Neural cell (in vitro differentiated cells): Measurements from ENCODE around the gene MALSU1. TPM values are rescaled to one million over a fixed set of nuclear protein-coding genes. Genes with fewer than 3 reads are reported as not detected.

ENCODE experiments used
- H2AFZ ChIP-seq: fragments of 200-600, 300-800 bp; sonication (generic), shearing (Covaris generic); 2 replicates; pipeline ENCODE4 v1.6.0; 2014; ENCODE audit warnings: low read depth, mild to moderate bottlenecking, antibody characterized with exemption, low read length, moderate library complexity
- H3F3A ChIP-seq: fragments of 200-600 bp; shearing (Covaris generic); 2 replicates; pipeline ENCODE4 v1.6.1; 2016; ENCODE audit warnings: mild to moderate bottlenecking, moderate library complexity, mixed read lengths, antibody characterized with exemption, low read length; ENCODE audit not compliant: insufficient read depth, poor library complexity, severe bottlenecking
- H3K27ac ChIP-seq: fragments of 200-600, 300-800 bp; sonication (generic), shearing (Covaris generic); 2 replicates; pipeline ENCODE4 v1.5.1; 2014; ENCODE audit warnings: mild to moderate bottlenecking, low read length, moderate library complexity
- H3K27me3 ChIP-seq: fragments of 300-800, 200-600 bp; sonication (generic), shearing (Covaris generic); 2 replicates; pipeline ENCODE4 v1.6.0; 2014; ENCODE audit warnings: mild to moderate bottlenecking, low read depth, low read length, moderate library complexity; ENCODE audit not compliant: insufficient read depth
- H3K36me3 ChIP-seq: fragments of 300-800, 200-600 bp; sonication (generic), shearing (Covaris generic); 2 replicates; pipeline ENCODE4 v1.5.1; 2014; ENCODE audit warnings: mild to moderate bottlenecking, antibody characterized with exemption, low read length, moderate library complexity; ENCODE audit not compliant: insufficient read depth
- H3K4me2 ChIP-seq: fragments of 300-800, 200-600 bp; sonication (generic), shearing (Covaris generic); 2 replicates; pipeline ENCODE4 v1.6.0; 2014; ENCODE audit warnings: mild to moderate bottlenecking, low read length
- H3K4me3 ChIP-seq: fragments of 300-800, 200-600 bp; sonication (generic), shearing (Covaris generic); 2 replicates; pipeline ENCODE4 v1.5.1; 2014; ENCODE audit warnings: mild to moderate bottlenecking, low read length, moderate library complexity
- H3K79me2 ChIP-seq: fragments of 200-600 bp; shearing (Covaris generic); replicated peaks from 2 replicates; pipeline ENCODE4 v1.6.0; 2014; ENCODE audit warnings: mild to moderate bottlenecking, low read length, moderate library complexity; ENCODE audit not compliant: insufficient read depth
- H3K9ac ChIP-seq: fragments of 300-800, 200-600 bp; sonication (generic), shearing (Covaris generic); 2 replicates; pipeline ENCODE4 v1.6.1; 2016; ENCODE audit warnings: mild to moderate bottlenecking, low read length, mixed read lengths
- H3K9me2 ChIP-seq: fragments of 200-600 bp; shearing (Covaris generic); 2 replicates; pipeline ENCODE4 v1.6.1; 2016; ENCODE audit warnings: mild to moderate bottlenecking, low read length, mixed read lengths; ENCODE audit not compliant: insufficient read depth
- H3K9me3 ChIP-seq: fragments of 200-600, 300-800 bp; sonication (generic), shearing (Covaris generic); 2 replicates; pipeline ENCODE4 v1.6.1; 2016; ENCODE audit warnings: mild to moderate bottlenecking, mixed run types, low read length, moderate library complexity, mixed read lengths
- H4K20me1 ChIP-seq: fragments of 200-600 bp; shearing (Covaris generic); 2 replicates; pipeline ENCODE4 v1.6.1; 2016; ENCODE audit warnings: mild to moderate bottlenecking, mixed run types; ENCODE audit not compliant: insufficient read depth
- EP300 ChIP-seq: fragments of 450-650 bp; conservative IDR thresholded peaks from 2 replicates; pipeline ENCODE4 v1.6.1; 2014; ENCODE audit warnings: antibody characterized with exemption, mild to moderate bottlenecking, moderate library complexity; ENCODE audit not compliant: poor library complexity, severe bottlenecking
- EZH2 ChIP-seq: fragments of 200-600, 300-800 bp; shearing (Covaris generic), sonication (generic); IDR thresholded peaks from 2 replicates; pipeline ENCODE4 v1.6.1; 2014; ENCODE audit warnings: antibody characterized with exemption, low read length, borderline replicate concordance, mild to moderate bottlenecking; ENCODE audit not compliant: insufficient read depth, poor library complexity, severe bottlenecking
- MXI1 ChIP-seq: fragments of 450-650 bp; conservative IDR thresholded peaks from 2 replicates; pipeline ENCODE4 v1.6.1; 2014; ENCODE audit warnings: antibody characterized with exemption, mild to moderate bottlenecking; ENCODE audit not compliant: poor library complexity, severe bottlenecking
- POLR2AphosphoS5 ChIP-seq: IDR thresholded peaks from 2 replicates; pipeline ENCODE4 v1.6.1; 2012
- RAD21 ChIP-seq: fragments of 450-650 bp; conservative IDR thresholded peaks from 2 replicates; pipeline ENCODE4 v1.6.1; 2014; ENCODE audit warnings: antibody characterized with exemption, mild to moderate bottlenecking, moderate library complexity
- REST ChIP-seq: IDR thresholded peaks from 2 replicates; pipeline ENCODE4 v1.6.1; 2012; ENCODE audit warnings: borderline replicate concordance
- SMC3 ChIP-seq: fragments of 450-650 bp; conservative IDR thresholded peaks from 2 replicates; pipeline ENCODE4 v1.6.1; 2014; ENCODE audit warnings: antibody characterized with exemption, mild to moderate bottlenecking, moderate library complexity; ENCODE audit not compliant: poor library complexity
- TAF1 ChIP-seq: IDR thresholded peaks from 2 replicates; pipeline ENCODE4 v1.6.1; 2012; ENCODE audit warnings: low read depth
- polyA plus RNA-seq: library from polyadenylated mRNA; depleted of rRNA; stranded (reverse); fragments of >200 nt; gene quantifications from 2 replicates; pipeline ENCODE4 v1.2.3, GENCODE V29; 2014
- TF ChIP-seq, protein P1 (sequence below): fragments of 450-650 bp; IDR thresholded peaks from 2 replicates; pipeline ENCODE4 v1.5.1; 2014; ENCODE audit warnings: antibody characterized with exemption, mild to moderate bottlenecking, moderate library complexity; ENCODE audit not compliant: poor library complexity, severe bottlenecking

The MALSU1 gene
- polyA plus RNA-seq, 1 donor from 2014 or later = 77.8 TPM

GRCh38 chr7:23268746-23269145 lies 30.4 kb upstream of the MALSU1 start:
- Histone ChIP-seq H3K27ac (no peak overlapping the region), H3K27me3 (no peaks in the 10 kb centered on the region), H4K20me1 (no peaks in the 10 kb centered on the region), H3F3A (no peaks in the 10 kb centered on the region), H3K4me3 (no peak overlapping the region), H3K36me3 (no peaks in the 10 kb centered on the region), H3K9ac (no peak overlapping the region), H2AFZ (no peak overlapping the region), H3K4me2 (no peak overlapping the region), H3K9me3 (no peaks in the 10 kb centered on the region), H3K9me2 (no peaks in the 10 kb centered on the region), H3K79me2 (no peaks in the 10 kb centered on the region)
- TF ChIP-seq REST (no peak), EZH2 (no peak), SMC3 (no peak)
- TF ChIP-seq, protein P1, sequence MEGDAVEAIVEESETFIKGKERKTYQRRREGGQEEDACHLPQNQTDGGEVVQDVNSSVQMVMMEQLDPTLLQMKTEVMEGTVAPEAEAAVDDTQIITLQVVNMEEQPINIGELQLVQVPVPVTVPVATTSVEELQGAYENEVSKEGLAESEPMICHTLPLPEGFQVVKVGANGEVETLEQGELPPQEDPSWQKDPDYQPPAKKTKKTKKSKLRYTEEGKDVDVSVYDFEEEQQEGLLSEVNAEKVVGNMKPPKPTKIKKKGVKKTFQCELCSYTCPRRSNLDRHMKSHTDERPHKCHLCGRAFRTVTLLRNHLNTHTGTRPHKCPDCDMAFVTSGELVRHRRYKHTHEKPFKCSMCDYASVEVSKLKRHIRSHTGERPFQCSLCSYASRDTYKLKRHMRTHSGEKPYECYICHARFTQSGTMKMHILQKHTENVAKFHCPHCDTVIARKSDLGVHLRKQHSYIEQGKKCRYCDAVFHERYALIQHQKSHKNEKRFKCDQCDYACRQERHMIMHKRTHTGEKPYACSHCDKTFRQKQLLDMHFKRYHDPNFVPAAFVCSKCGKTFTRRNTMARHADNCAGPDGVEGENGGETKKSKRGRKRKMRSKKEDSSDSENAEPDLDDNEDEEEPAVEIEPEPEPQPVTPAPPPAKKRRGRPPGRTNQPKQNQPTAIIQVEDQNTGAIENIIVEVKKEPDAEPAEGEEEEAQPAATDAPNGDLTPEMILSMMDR = no peak

GRCh38 chr7:23272275-23272674 lies 26.9 kb upstream of the MALSU1 start:
- Histone ChIP-seq H3K9ac (no peak overlapping the region), H3K27ac (no peak overlapping the region), H3K4me3 (no peak overlapping the region), H3K9me2 (no peaks in the 10 kb centered on the region), H3K4me2 (no peak overlapping the region), H3K9me3 (no peaks in the 10 kb centered on the region), H3K36me3 (no peaks in the 10 kb centered on the region), H3F3A (no peaks in the 10 kb centered on the region), H3K79me2 (no peaks in the 10 kb centered on the region), H3K27me3 (no peaks in the 10 kb centered on the region), H4K20me1 (no peaks in the 10 kb centered on the region), H2AFZ (no peak overlapping the region)
- no peak for TF ChIP-seq SMC3
- TF ChIP-seq EP300 = no peak
- TF ChIP-seq MXI1 = no peak
- TF ChIP-seq, protein P1 = no peak
- no peak for TF ChIP-seq POLR2AphosphoS5
- TF ChIP-seq TAF1 = no peak
- TF ChIP-seq EZH2 = no peak
- TF ChIP-seq REST = no peak
- no peak for TF ChIP-seq RAD21
